Fibroblast of skin of right biceps (primary cell): Measurements from ENCODE around the gene IGSF21.
"Not testable (repeated sequence)": the region's sequence is repeated elsewhere in the genome, so short reads cannot be mapped to it uniquely, and the experiment has no call there.

Experiments used
- DNase-seq: peaks from one replicate; pipeline ENCODE4 v3.0.0-alpha.2; 2013

Gene IGSF21

DNA sequence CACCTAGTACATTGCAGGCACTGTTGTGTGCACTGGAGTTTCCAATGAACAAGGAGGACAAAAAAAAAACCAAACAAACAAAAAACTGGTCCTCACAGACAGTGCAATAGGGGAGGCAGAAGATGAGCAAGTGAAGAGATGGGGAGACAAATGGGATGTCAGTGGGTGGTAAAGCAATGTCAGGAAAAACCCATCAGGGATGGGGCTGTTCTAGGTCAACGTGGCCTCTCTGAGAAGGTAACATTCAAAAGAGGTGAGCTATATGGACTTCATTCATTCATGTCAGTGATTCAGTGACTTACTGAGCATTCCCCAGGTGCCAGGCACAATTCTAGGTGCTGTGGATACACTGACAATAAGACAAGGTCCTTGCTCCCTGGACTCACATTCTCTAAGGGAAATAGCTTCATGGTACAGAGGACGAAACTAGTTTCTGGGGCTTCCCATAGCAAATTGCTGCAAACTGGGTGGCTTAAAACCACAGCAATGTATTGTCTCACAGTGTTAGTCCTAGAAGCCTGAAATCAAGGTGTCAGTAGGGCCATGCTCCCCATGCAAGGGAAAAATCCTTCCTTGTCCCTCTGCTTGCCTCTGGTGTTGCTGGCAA, 232.7 kb downstream of the IGSF21 start:
- DNase-seq, result no peak

DNA sequence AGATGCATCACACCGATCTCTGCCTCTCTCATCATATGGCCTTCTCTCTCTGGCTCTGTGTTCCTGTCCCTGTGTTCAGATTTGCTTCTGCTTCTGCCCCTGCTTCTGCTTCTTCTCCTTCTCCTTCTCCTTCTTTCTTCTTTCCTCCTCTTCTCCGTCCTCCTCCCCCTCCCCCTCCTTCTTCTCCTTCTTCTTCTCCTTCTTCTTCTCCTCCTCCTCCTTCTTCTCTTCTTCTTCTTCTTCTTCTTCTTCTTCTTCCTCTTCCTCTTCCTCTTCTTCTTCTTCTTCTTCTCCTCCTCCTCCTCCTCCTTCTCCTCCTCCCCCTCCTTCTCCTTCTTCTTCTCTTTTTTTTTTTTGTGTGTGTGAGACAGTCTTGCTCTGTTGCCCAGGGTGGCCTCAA, 233.2 kb downstream of the IGSF21 start:
- DNase-seq, result no peak

DNA sequence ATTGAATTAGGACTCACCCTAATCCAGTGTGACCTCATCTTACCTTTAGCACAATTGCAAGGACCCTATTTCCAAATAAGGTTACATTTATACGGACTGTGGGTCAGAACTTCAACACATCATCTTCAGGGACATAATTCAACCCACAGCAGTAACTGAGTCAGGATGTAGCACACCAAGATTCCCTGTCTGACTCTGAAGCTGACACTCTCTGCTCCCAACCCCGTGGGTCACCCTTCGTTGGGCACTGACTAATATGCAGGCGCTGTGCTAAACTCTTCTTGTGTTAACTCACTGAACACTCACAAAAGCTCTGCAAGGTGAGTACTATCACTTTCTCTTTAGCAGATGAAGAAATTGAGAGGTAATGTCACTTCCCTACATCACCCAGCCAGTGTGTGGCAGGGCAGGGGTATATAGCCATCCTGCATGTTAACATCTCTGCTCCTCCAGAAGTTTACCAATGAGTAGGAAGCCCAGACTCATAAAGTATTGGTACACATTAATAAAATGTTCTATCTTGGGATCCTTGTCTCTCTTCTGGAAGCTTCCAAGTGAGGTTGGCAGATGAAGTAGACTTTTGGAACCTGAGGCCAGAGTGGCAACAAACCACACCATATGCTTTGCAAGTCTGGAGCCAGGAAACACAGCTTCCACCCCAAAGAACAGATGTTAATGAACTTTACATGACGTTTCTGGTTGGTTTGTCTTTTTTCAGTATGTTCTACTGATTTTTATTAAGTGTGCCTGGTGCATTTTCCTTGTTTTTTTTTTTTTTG, 233.9 kb downstream of the IGSF21 start:
- DNase-seq, result no peak

GRCh38 chr1:18342744-18343143, 235.1 kb downstream of the IGSF21 start:
- DNase-seq, result no peak

- no peak for DNase-seq
Measured at GRCh38 chr1:18343581-18343980, 236.0 kb downstream of the IGSF21 start.

GRCh38 chr1:18344755-18345154, 237.2 kb downstream of the IGSF21 start:
- no peak for DNase-seq

- DNase-seq, result no peak
Measured at GRCh38 chr1:18347559-18347958, 240.0 kb downstream of the IGSF21 start.

DNA sequence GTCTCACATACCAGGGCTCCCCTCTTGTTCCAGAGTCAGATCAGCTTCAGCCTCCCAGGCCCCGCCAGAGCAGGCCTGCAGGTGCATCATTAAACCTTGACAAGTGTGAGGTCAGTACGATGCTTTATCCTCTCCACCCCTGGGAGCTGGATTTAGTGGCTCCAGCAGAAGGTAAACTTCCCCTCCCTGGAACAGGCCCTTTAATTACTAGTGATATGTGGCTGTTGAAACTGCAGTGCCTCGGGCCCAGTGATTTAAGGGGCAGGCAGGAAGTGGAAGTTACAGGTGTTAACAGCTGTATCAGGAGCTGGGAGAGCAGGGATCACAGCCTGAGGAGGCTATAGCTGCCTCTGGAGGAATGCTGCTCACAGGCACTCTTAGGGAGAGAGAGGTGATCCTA, 240.8 kb downstream of the IGSF21 start:
- no peak for DNase-seq

DNA sequence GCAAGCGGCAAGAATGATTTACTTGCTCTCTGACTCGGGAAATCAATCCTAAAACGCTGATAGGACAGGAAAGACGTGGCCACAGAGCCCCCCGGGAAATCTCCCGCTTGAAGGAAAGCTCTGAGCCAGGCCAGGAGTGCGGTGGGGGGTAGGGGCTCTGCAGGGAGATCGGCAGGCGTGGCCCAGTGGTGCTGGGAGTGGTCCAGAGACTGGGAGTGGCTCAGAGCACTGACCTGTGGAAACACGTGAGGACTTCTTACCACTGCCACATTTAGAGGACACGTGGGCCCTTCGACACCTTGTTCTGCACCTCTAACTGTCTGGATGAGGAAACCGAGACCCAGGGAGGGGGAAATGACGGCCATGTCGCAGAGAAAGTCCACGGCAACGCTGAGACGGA, 243.1 kb downstream of the IGSF21 start:
- DNase-seq, result no peak

GRCh38 chr1:18351735-18352134, 244.1 kb downstream of the IGSF21 start:
- DNase-seq, result no peak

GRCh38 chr1:18352636-18353265, 245.2 kb downstream of the IGSF21 start:
- no peak for DNase-seq

DNA sequence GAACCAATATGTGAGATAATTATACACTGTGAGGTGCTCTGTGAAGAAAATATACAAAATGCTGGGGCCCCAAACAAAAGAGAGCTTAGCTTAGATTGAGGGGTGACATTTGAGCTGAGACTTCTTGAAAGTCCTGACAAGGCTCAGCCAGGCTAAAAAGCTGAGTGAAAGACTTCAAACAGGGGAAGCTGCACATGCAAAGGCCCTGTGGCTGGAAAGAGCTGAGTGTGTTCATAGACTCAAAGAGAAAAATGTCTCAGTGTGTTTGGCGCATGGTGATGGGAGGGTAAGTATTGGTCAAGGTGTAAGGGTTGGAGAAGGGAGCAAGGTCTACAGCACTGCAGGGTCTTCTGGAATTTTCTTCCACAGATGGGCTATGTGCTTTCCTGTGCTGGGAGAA, 245.9 kb downstream of the IGSF21 start:
- DNase-seq, result no peak

DNA sequence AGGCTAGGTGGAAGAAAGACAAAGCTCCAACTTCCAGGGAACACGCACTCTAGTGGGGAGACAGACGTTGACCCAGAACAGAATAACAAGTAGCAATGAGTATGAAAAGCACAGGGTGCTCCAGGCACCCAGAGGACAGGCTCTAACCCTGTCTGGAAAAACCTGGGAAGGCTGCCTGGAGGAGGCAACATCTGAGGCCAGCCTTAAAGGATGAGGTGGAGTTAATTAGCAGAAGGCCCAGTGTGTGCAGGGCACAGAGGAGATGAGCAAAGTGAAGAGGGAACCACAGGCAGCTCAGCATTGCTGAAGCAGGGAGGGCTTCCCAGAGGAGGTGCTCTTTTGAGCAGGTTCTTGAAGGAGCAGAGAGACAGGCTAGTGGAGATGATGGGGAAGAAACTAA, 246.4 kb downstream of the IGSF21 start:
- DNase-seq, result no peak

GRCh38 chr1:18354612-18355011, 247.0 kb downstream of the IGSF21 start:
- DNase-seq, result no peak

DNA sequence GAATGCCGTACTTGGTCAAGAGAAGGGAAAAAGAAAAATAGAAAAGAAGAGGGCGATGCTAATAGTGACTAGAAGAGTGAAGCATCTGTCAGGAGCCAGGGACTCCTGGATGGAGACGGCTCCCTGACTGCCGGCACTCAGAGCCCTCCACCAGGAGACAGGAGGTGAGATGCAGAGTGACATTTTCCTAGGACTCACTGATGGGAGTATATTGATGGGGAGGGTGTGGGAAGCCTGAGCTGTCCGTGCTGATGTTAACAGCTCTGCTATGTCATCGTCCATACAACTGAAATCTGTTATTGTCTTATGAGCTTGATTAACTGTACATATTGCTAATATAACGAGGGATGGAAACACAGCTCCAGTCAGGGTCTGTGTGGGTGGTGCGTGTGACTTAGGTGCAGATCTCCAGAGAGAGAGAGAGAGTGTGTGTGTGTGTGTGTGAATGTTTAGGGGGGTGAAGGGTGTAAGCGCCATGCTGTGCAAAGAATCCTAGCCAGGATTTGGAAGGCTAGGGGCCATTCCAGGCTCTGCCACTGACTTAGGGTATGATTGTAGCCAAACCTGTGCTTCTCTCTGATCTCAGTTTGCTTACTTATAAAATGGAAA, 250.1 kb downstream of the IGSF21 start:
- DNase-seq, result no peak

- no peak for DNase-seq
Measured at GRCh38 chr1:18358600-18358999, 251.0 kb downstream of the IGSF21 start.

- no peak for DNase-seq
Measured at GRCh38 chr1:18360251-18360650, 252.7 kb downstream of the IGSF21 start.

DNA sequence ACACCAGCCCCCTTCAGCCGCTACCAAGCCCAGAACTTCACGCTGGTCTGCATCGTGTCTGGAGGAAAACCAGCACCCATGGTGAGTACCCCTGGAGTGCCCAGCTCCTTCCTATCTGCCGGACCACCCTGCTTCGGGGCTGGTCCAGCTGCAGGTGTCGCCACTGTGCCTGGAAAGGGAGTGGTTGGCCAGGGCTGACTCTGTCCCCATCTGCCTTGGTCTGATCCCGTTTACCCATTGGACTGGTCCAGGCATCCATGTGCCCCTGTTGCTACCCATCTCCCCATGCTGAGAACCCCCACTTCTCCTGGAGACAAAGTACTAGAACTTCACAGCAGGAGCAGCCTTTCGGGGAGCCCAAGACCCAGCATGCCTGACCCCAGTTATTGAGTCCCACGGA, 254.6 kb downstream of the IGSF21 start:
- no peak for DNase-seq

GRCh38 chr1:18363436-18363835, 255.8 kb downstream of the IGSF21 start:
- DNase-seq, result no peak

- DNase-seq, result no peak
Measured at GRCh38 chr1:18365099-18365705, 257.6 kb downstream of the IGSF21 start.

DNA sequence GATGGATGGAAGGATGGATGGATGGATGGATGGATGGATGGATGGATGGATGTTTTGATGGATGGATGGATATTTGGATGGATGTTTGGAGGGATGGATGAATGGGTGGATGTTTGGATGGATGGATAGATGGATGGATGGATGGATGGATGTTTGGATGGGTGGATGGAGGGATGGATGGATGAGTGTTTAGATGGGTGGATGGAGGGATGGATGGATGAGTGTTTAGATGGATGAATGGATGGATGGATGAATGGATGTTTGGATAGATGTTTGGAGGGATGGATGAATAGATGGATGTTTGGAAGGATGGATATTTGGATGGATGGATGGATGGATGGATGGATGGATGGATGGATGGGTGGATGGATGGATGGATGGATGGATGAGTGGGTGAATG, 264.9 kb downstream of the IGSF21 start:
- DNase-seq, result not testable (repeated sequence)

GRCh38 chr1:18373151-18373550, 265.6 kb downstream of the IGSF21 start:
- DNase-seq, result no peak

DNA sequence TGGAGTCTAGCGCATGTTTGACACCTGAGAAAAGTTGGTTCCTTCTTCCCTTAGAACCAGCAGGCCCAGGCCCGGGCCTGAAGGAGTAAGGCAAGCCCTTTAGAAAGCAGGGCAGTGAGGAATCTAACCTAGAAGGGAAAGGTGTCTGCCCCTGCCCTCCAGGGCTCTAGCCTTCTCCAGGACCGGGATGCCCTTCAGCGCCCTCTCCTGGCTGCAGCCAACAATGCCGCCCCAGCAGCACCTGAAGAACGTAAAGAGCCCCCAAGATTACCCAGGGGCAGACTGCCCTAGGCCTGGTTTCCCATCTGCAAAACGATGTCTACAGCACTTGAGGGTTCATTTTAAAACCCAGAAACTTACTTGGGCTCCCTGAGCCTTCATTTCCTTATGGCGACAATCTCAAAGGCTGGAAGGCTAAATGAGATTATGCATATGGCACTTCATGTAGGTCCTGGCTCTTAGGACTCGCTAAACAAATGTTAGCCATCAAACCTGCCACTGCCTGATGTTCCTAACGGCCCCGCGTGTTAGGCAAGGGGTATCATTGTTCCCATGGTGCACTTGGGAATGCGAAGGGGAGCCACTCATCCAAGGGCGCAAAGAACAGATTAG, 266.4 kb downstream of the IGSF21 start:
- no peak for DNase-seq
